Mesendoderm (in vitro differentiated cells): ENCODE results near the gene FSTL5.

ENCODE experiments used
- DNase-seq: peaks from one replicate; pipeline ENCODE4 v3.0.0; 2013
- H2AK5ac ChIP-seq: 2 replicates; pipeline ENCODE4 v1.6.1; 2013; ENCODE audit warnings: low read length, inconsistent platforms
- H2BK120ac ChIP-seq: 2 replicates; pipeline ENCODE4 v1.6.1; 2013; ENCODE audit warnings: low read depth, mild to moderate bottlenecking, low read length, moderate library complexity, mixed read lengths
- H2BK15ac ChIP-seq: replicated peaks from 2 replicates; pipeline ENCODE4 v1.6.1; 2013; ENCODE audit warnings: low read depth, mild to moderate bottlenecking, moderate library complexity
- H2BK5ac ChIP-seq: 2 replicates; pipeline ENCODE4 v1.6.1; 2013; ENCODE audit warnings: low read length, inconsistent platforms
- H3K18ac ChIP-seq: 2 replicates; pipeline ENCODE4 v1.6.1; 2013; ENCODE audit warnings: mild to moderate bottlenecking, low read length, mixed read lengths
- H3K23ac ChIP-seq: one replicate; pipeline ENCODE4 v1.6.1; 2013; ENCODE audit warnings: low read length
- H3K27ac ChIP-seq: 2 replicates; pipeline ENCODE4 v1.5.1; 2013; ENCODE audit warnings: low read depth, mild to moderate bottlenecking, inconsistent platforms, low read length, moderate library complexity
- H3K27me3 ChIP-seq: 2 replicates; pipeline ENCODE4 v1.6.1; 2013; ENCODE audit warnings: low read length, control low read depth, mild to moderate bottlenecking, inconsistent platforms; ENCODE audit not compliant: insufficient read depth, poor library complexity
- H3K36me3 ChIP-seq: 2 replicates; pipeline ENCODE4 v1.6.1; 2013; ENCODE audit warnings: low read length, inconsistent platforms; ENCODE audit not compliant: control insufficient read depth, insufficient read depth
- H3K4ac ChIP-seq: one replicate; pipeline ENCODE4 v1.6.1; 2013; ENCODE audit warnings: low read depth, mild to moderate bottlenecking, low read length, moderate library complexity
- H3K4me1 ChIP-seq: 2 replicates; pipeline ENCODE4 v1.6.1; 2013; ENCODE audit warnings: low read depth, low read length, inconsistent platforms; ENCODE audit not compliant: control insufficient read depth
- H3K4me2 ChIP-seq: 2 replicates; pipeline ENCODE4 v1.6.1; 2013; ENCODE audit warnings: low read length
- H3K4me3 ChIP-seq: 2 replicates; pipeline ENCODE4 v1.5.1; 2013; ENCODE audit warnings: mild to moderate bottlenecking, low read length
- H3K56ac ChIP-seq: one replicate; pipeline ENCODE4 v1.6.1; 2013; ENCODE audit warnings: low read length
- H3K79me1 ChIP-seq: 2 replicates; pipeline ENCODE4 v1.6.1; 2013; ENCODE audit warnings: low read length, inconsistent platforms
- H3K79me2 ChIP-seq: 2 replicates; pipeline ENCODE4 v1.6.1; 2013; ENCODE audit warnings: mild to moderate bottlenecking, low read length; ENCODE audit not compliant: control insufficient read depth, insufficient read depth
- H3K9ac ChIP-seq: 2 replicates; pipeline ENCODE4 v1.6.1; 2013; ENCODE audit warnings: low read length, inconsistent platforms
- H4K5ac ChIP-seq: one replicate; pipeline ENCODE4 v1.6.1; 2013; ENCODE audit warnings: low read length
- H4K8ac ChIP-seq: one replicate; pipeline ENCODE4 v1.6.1; 2013; ENCODE audit warnings: low read depth, mild to moderate bottlenecking, control low read depth, low read length, moderate library complexity
- WGBS: extraction: QIAGEN DNeasy Blood & Tissue Kit; methylation state at CpG from one replicate; pipeline ENCODE4 v1.1.7; 2013; ENCODE audit warnings: low lambda C conversion rate, missing lambda C conversion rate; ENCODE audit not compliant: insufficient coverage; ENCODE audit errors: extremely low coverage; 5-methylcytosine and 5-hydroxymethylcytosine counted together

FSTL5 gene

DNA sequence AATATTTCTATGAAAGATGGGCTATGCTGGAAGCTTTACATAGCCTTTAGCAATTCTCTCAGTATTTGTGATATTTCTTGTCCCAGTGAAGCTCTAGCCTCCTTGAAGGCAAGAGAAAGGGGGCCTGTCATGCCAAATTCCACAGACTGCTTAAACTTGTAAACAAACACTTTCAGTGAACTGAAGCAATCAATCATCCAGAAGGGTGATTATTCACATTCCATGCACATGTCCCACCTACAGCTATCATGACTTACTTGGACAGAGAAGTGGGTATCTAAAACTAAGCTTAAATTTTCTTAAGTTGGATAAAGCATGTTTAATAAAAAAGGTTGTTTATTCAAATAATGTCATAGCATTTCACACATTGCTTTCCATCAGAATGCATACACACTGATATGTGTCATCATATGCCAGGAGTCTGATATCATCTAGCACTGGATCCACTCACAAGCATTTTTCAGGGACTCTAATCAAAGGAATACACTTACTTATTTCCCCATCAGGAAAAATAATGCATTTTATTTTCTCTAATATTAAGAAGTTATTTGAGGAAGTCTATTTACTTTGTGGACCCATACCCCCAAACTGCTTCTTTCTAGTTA, 1.2 kb upstream of the FSTL5 start:
- Histone ChIP-seq H3K27ac (no peak overlapping the region), H3K4me1 (no peaks in the 10 kb centered on the region), H3K79me1 (no peaks in the 10 kb centered on the region), H3K4me3 (no peak overlapping the region), H3K23ac (no peak overlapping the region), H3K56ac (no peak overlapping the region), H2BK120ac (no peak overlapping the region), H4K5ac (no peak overlapping the region), H4K8ac (no peak overlapping the region), H3K4ac (no peak overlapping the region), H3K4me2 (no peak overlapping the region), H3K9ac (no peak overlapping the region), H2BK15ac (no peak overlapping the region), H3K36me3 (no peaks in the 10 kb centered on the region), H3K18ac (no peak overlapping the region), H3K27me3 (no peaks in the 10 kb centered on the region), H3K79me2 (no peaks in the 10 kb centered on the region), H2AK5ac (no peak overlapping the region), H2BK5ac (no peak overlapping the region)
- DNase-seq, result peak; percentile 29

GRCh38 chr4:162162672-162163071, 1.1 kb downstream of the FSTL5 start:
- Histone ChIP-seq H3K56ac (no peak overlapping the region), H3K18ac (no peak overlapping the region), H4K8ac (no peak overlapping the region), H3K4me1 (no peaks in the 10 kb centered on the region), H2AK5ac (no peak overlapping the region), H3K79me1 (no peaks in the 10 kb centered on the region), H3K4ac (no peak overlapping the region), H3K27ac (no peak overlapping the region), H2BK120ac (no peak overlapping the region), H3K23ac (no peak overlapping the region), H3K36me3 (no peaks in the 10 kb centered on the region), H3K4me2 (no peak overlapping the region), H2BK15ac (no peak overlapping the region), H3K27me3 (no peaks in the 10 kb centered on the region), H3K4me3 (no peak overlapping the region), H4K5ac (no peak overlapping the region), H3K79me2 (no peaks in the 10 kb centered on the region), H2BK5ac (no peak overlapping the region), H3K9ac (no peak overlapping the region)
- DNase-seq, result peak; percentile 59
- WGBS, result no CpG with 5 or more reads among the region's 2 CpGs

DNA sequence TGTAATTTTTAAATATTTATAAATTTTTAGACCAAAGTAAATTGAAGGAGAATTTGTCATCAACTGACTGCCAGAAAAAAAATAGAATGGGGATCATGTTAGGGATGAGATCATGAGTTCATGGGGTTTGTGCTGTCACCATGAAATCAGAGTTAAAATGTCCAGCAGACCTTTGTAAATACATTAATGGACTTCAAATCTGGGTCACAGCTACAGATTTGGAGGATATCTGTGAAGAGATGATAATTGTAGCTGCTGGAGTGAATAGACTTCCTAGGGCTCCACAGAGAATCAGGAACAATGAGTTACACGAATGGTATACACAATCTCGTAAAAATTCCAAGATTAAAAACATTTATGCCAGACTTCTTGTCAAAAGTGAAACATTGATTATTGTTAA, 6.6 kb downstream of the FSTL5 start:
- Histone ChIP-seq H2BK5ac (no peak overlapping the region), H3K4me1 (no peaks in the 10 kb centered on the region), H3K4ac (no peak overlapping the region), H3K27me3 (no peaks in the 10 kb centered on the region), H3K36me3 (no peaks in the 10 kb centered on the region), H3K9ac (no peak overlapping the region), H3K18ac (no peak overlapping the region), H2AK5ac (no peak overlapping the region), H3K4me2 (no peak overlapping the region), H3K4me3 (no peak overlapping the region), H3K23ac (no peak overlapping the region), H4K5ac (no peak overlapping the region), H3K27ac (no peak overlapping the region), H4K8ac (no peak overlapping the region), H3K56ac (no peak overlapping the region), H2BK120ac (no peak overlapping the region), H3K79me1 (no peaks in the 10 kb centered on the region), H2BK15ac (no peak overlapping the region), H3K79me2 (no peaks in the 10 kb centered on the region)
- WGBS, result no CpG with 5 or more reads among the region's 2 CpGs
- DNase-seq, result no peak

DNA sequence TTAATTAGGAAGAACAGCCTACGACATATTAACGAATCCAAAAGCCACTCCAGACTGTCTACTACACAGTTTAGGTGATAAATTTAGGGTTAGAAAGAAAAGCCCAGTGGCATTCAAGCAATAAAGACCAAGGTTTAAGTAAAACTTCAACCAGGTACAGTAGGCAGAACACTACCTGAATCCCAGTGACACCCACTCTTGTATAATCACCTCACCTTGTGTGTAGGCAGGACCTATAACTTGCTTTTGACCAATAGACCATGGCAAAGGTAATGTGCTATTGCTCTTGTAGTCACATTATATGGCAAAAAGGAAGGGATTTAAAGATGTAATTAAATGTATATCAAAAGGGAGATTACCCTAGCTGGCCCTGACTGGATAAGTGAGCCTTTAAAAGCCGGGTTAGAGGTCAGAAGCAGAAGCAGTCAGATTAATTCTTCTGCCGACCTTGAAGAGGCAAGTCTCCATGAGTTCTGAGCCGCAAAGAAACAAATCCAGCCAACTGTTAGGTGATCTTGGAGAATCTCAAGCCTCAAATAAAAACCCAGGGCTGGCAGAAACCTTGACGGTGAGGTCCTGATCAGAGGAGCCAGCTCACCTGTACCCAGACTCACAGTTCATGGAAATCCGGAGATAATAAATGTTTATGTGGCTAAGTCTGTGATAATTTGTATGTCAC, 8.8 kb downstream of the FSTL5 start:
- no peak overlapping the region for H2BK15ac ChIP-seq
- H3K79me1 ChIP-seq, result no peaks in the 10 kb centered on the region
- no CpG with 5 or more reads among the region's 7 CpGs for WGBS
- no peak overlapping the region for H4K8ac ChIP-seq
- no peaks in the 10 kb centered on the region for H3K79me2 ChIP-seq
- no peak overlapping the region for H3K9ac ChIP-seq
- H3K18ac ChIP-seq, result no peak overlapping the region
- no peak overlapping the region for H3K27ac ChIP-seq
- no peak overlapping the region for H4K5ac ChIP-seq
- H3K4me2 ChIP-seq, result no peak overlapping the region
- H3K4me3 ChIP-seq, result no peak overlapping the region
- H2BK5ac ChIP-seq, result no peak overlapping the region
- H2BK120ac ChIP-seq, result no peak overlapping the region
- H3K4ac ChIP-seq, result no peak overlapping the region
- no peaks in the 10 kb centered on the region for H3K4me1 ChIP-seq
- no peak overlapping the region for H2AK5ac ChIP-seq
- no peak for DNase-seq
- no peaks in the 10 kb centered on the region for H3K36me3 ChIP-seq
- no peak overlapping the region for H3K56ac ChIP-seq
- no peaks in the 10 kb centered on the region for H3K27me3 ChIP-seq
- H3K23ac ChIP-seq, result no peak overlapping the region

DNA sequence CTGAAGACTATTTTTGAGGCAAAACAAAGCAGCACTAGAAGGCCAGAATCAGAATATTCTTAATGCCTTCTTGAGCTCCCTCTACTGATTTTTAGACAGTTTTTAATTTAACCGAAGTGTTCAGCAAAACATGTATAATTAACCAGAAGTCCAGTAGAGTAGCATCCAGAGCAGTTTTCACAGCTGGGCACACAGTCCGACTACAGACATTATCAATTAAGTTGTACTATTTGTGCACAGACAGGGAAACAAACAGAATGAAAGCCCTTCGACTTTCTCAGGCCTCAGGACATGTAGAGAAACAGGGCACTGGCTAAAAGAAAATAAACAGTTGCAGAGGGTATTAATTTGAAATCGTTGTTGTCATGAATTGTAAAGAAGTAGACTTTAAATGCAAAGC, 11.9 kb downstream of the FSTL5 start:
- Histone ChIP-seq H3K56ac (no peak overlapping the region), H3K79me2 (no peaks in the 10 kb centered on the region), H3K4me2 (no peak overlapping the region), H2BK5ac (no peak overlapping the region), H3K27ac (no peak overlapping the region), H3K4ac (no peak overlapping the region), H3K18ac (no peak overlapping the region), H3K4me1 (no peaks in the 10 kb centered on the region), H3K27me3 (no peaks in the 10 kb centered on the region), H4K8ac (no peak overlapping the region), H2AK5ac (no peak overlapping the region), H3K9ac (no peak overlapping the region), H4K5ac (no peak overlapping the region), H3K79me1 (no peaks in the 10 kb centered on the region), H3K36me3 (no peaks in the 10 kb centered on the region), H3K23ac (no peak overlapping the region), H3K4me3 (no peak overlapping the region), H2BK15ac (no peak overlapping the region), H2BK120ac (no peak overlapping the region)
- no peak for DNase-seq
- no CpG with 5 or more reads among the region's 4 CpGs for WGBS

DNA sequence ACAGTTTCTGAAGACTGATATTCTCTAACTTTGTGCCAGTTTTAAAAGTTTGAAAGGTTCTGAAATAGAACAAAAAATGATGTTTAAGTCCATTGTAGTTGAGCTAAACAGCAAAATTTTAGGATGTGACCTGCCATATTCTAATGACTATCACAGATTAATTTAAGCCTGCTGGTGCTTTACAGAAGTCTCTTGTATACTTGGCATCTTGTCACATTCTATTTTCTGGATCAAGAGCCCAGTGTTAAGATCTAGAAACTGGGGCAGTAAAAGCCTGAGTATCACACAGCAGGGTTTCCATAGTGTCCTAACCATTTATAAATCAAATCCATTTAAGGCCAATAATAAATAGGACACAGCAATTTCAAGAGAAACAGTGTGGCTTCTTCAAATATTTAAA, 12.4 kb downstream of the FSTL5 start:
- no peak overlapping the region for H3K4me3 ChIP-seq
- no peak overlapping the region for H2BK120ac ChIP-seq
- no peak overlapping the region for H3K18ac ChIP-seq
- no peak overlapping the region for H2BK15ac ChIP-seq
- no peaks in the 10 kb centered on the region for H3K4me1 ChIP-seq
- no peak overlapping the region for H4K5ac ChIP-seq
- no peak overlapping the region for H3K27ac ChIP-seq
- H3K79me2 ChIP-seq, result no peaks in the 10 kb centered on the region
- no peaks in the 10 kb centered on the region for H3K27me3 ChIP-seq
- no peak overlapping the region for H3K4ac ChIP-seq
- no peak for DNase-seq
- no peak overlapping the region for H4K8ac ChIP-seq
- H3K56ac ChIP-seq, result no peak overlapping the region
- H2AK5ac ChIP-seq, result no peak overlapping the region
- no peaks in the 10 kb centered on the region for H3K79me1 ChIP-seq
- H2BK5ac ChIP-seq, result no peak overlapping the region
- no peaks in the 10 kb centered on the region for H3K36me3 ChIP-seq
- no peak overlapping the region for H3K9ac ChIP-seq
- H3K4me2 ChIP-seq, result no peak overlapping the region
- no peak overlapping the region for H3K23ac ChIP-seq
